ENCODE results near the gene TTC6. TPM values are rescaled to one million over a fixed set of nuclear protein-coding genes. Genes with fewer than 3 reads are reported as not detected.

TTC6 gene
- total RNA-seq, 1 donor from 2014 or later: 0.30 TPM

GRCh38 chr14:37622231-37622923 lies 26.9 kb downstream of the TTC6 start:
- DNase-seq (ENCODE audit: low read depth): no peak

GRCh38 chr14:37623426-37623951 lies 28.1 kb downstream of the TTC6 start:
- DNase-seq (ENCODE audit: low read depth): peak; percentile 67

- DNase-seq (ENCODE audit: low read depth): peak; percentile 42
Measured at GRCh38 chr14:37623971-37624370, 28.5 kb downstream of the TTC6 start.

- DNase-seq (ENCODE audit: low read depth): no peak
Measured at GRCh38 chr14:37625597-37626595, 30.5 kb downstream of the TTC6 start.

- DNase-seq (ENCODE audit: low read depth): no peak
Measured at GRCh38 chr14:37637341-37637740, 41.9 kb downstream of the TTC6 start.

- no peak for DNase-seq (ENCODE audit: low read depth)
Measured at GRCh38 chr14:37638599-37638998, 43.2 kb downstream of the TTC6 start.

- DNase-seq (ENCODE audit: low read depth): no peak
Measured at GRCh38 chr14:37641117-37641516, 45.7 kb downstream of the TTC6 start.

- DNase-seq (ENCODE audit: low read depth): no peak
Measured at GRCh38 chr14:37642125-37642524, 46.7 kb downstream of the TTC6 start.

- DNase-seq (ENCODE audit: low read depth): no peak
Measured at GRCh38 chr14:37643701-37644100, 48.3 kb downstream of the TTC6 start.

Other genes starting within 250 kb of the TTC6 start
- gene FOXA1, start 380 bp upstream of the TTC6 start, total RNA-seq: 0.40 and 8.2 TPM in 2 replicates

Data from renal cortical epithelial cell (primary cell).